GM18868 (cell line): ENCODE data around the gene PITX2.
"Not testable (repeated sequence)": the region's sequence is repeated elsewhere in the genome, so short reads cannot be mapped to it uniquely, and the experiment has no call there.

ENCODE experiments used
- ATAC-seq: cut with Tn5 transposase; IDR thresholded peaks from one replicate; pipeline ENCODE4 v1.9.1; 2021; ENCODE audit warnings: mild to moderate bottlenecking, moderate library complexity; ENCODE audit not compliant: unreplicated experiment

Gene PITX2

GRCh38 chr4:110613745-110614144, 9.1 kb downstream of the PITX2 start:
- no peak for ATAC-seq

GRCh38 chr4:110612631-110613269, 10.1 kb downstream of the PITX2 start:
- no peak for ATAC-seq

GRCh38 chr4:110611968-110612447, 10.9 kb downstream of the PITX2 start:
- ATAC-seq, result no peak

GRCh38 chr4:110610940-110611831, 11.7 kb downstream of the PITX2 start:
- no peak for ATAC-seq

- ATAC-seq, result no peak
Observed at GRCh38 chr4:110610620-110610939, 12.3 kb downstream of the PITX2 start.

GRCh38 chr4:110609044-110609750, 13.7 kb downstream of the PITX2 start:
- no peak for ATAC-seq

- ATAC-seq, result no peak
Observed at GRCh38 chr4:110605077-110605476, 17.8 kb downstream of the PITX2 start.

DNA sequence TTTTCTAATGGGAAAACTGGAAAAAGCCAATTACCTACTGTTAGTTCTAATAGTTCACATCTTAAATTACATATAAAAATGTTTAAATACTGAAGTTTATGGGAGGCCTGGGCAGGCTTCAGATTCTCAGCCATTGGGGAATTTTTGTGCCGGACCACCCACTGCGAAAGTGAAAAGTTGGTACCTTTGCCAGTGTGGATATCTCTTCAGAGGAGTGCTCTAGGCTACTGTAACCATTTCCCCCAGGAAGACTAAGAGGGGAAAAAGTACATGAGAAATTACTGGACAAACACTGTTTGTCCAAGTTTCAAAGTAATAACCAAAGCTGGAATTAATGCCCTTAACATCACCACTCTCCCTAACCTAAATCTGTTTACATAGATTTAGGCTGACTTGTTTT, 20.8 kb downstream of the PITX2 start:
- ATAC-seq, result no peak

DNA sequence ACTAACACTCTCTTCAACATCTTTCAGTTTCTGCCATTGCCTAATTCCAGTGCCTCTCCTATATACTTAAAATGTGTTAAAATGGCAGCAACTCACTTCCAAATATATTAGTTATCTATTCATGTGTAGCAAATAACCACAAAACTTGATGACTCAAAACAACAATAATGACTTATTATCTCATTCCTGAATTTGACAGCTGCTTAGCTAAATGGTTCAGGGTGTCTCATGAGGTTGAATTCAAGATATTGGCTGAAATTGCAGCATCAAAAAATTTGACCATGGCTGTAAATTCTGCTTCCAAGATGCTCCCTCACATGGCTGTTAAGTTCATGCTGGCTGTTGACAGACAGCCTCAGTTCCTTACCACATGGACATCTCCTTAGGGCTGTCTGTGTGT, 25.3 kb downstream of the PITX2 start:
- no peak for ATAC-seq

- no peak for ATAC-seq
Observed at GRCh38 chr4:110596431-110596830, 26.4 kb downstream of the PITX2 start.

DNA sequence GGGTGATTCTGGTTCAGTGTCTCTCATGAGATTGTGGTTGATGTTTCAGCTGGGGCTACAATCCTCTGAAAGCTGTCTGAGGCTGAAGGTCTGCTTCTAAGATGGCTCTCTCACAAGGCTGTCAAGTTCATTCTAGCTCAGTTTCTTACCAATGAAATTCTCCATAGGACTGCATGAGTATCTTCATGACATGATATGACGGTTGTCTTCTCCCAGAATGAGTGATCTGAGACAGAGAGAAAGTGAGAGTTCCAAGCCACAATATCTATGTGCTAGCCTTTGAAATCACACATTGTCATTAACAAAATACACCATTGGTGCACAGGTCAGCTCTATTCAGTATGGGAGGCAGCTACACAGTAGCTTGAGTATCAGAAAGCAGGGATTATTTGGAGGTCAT, 27.3 kb downstream of the PITX2 start:
- no peak for ATAC-seq

DNA sequence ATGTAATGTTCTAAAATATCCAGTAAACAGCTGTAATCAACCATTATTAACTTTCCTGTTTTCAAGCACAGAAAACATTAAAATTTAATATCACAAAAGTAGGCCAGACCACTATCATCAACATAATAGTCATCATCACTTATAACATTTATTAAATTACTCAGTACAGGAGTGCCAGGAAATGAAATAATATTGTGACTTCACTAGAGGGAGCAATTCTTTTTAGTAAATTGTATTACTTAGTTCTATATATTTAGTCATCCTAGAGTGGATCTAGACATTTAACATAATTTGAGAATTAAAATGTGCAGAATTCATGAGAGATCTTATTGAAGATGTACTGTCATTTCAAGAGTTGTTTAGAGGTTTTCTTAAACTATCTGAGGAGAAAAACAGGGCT, 33.6 kb downstream of the PITX2 start:
- ATAC-seq, result no peak

GRCh38 chr4:110587666-110588285, 35.1 kb downstream of the PITX2 start:
- ATAC-seq, result no peak

DNA sequence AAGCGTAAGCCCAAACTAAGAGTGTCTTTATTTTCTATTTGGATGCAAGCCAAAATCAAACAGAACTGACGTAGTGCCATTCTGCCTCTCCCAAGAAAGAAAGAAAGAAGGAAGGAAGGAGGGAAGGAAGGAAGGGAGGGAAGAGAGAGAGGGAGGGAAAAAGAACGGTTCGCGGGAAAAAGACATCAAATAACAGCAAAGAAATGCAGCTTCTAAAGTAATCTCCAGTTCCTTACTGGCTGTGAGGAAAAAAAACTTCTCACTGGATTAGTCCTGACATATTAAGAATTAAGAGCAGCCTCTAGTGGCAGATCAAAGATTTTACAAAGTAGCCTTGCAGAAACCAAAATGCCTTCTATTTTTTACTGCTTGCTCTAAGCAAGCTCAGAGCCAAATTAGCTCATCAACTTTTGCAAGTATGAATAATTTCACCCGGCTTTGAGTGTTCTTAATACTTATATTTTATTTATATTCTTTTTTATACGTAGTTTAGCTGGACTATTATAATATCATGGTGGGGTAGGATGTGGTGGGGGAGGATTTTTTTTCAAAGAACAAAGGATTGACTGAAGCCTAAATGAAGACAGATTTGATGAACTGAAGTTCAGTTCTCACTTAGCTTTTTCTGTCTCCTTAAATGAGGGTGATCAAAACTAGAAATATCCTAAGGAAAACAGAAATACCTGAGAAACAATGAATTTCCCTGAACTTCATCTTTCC, 36.6 kb downstream of the PITX2 start:
- no peak for ATAC-seq

DNA sequence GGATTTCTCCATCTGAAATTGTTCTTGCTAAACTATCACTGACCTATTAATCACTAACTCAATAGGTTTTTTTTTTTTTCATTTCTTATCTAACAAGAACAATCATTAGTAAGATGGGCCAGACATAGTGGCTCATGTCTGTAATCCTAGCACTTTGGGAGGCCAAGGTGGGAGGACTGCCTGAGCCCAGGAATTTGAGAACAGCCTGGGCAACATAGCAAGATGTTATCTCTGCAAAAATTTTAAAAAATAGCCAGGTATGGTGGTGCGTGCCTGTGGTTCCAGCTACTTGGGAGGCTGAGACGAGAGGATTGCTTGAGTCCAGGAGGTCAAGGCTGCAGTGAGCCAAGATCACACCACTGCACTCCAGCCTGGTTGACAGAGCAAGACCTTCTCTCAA, 46.2 kb downstream of the PITX2 start:
- not testable (repeated sequence) for ATAC-seq
